Vagina (tissue), 2 donors: Measurements from ENCODE around the gene GDA.

Experiments
- CTCF ChIP-seq, 3 experiments: fragments of 450-650 bp in 2 of 3; fragments of 200-600 bp in 1 of 3; sonication (generic) in 1 of 3; IDR thresholded peaks; one replicate each; pipeline ENCODE4 v1.5.1; 2017 to 2019; ENCODE audit warnings: antibody characterized with exemption in 3 of 3, mild to moderate bottlenecking in 2 of 3, moderate library complexity in 2 of 3
- POLR2A ChIP-seq, 2 donors: fragments of 450-650 bp; IDR thresholded peaks; one replicate each; pipeline ENCODE4 v1.6.1; 2017; ENCODE audit warnings: antibody characterized with exemption in 2 of 2, mild to moderate bottlenecking in 2 of 2, moderate library complexity in 2 of 2

GRCh38 chr9:72199238-72199637 lies 50.0 kb downstream of the GDA start:
- TF ChIP-seq CTCF (IDR thresholded peaks at IDR 0.05): no peak
- TF ChIP-seq POLR2A (IDR thresholded peaks at IDR 0.05): no peak
